ENCODE data around the gene MARCHF2. TPM values are rescaled to one million over a fixed set of nuclear protein-coding genes. Genes with fewer than 3 reads are reported as not detected.
"Not testable (repeated sequence)": the region's sequence is repeated elsewhere in the genome, so short reads cannot be mapped to it uniquely, and the experiment has no call there.

MARCHF2 gene
- total RNA-seq: 1 to 10 TPM; 6.4 to 9.5 (median 6.7) TPM

GRCh38 chr19:8412783-8413628, at the start of gene MARCHF2:
MARCHF2 (plus strand) TSS chr19:8413305; CDS start chr19:8421841, 8,536 bp downstream.
- H3K4me3 Mint-ChIP-seq: peak within 1 kb of the TSS; percentile 72
- H3K36me3 Mint-ChIP-seq (ENCODE audit: insufficient read depth): no peaks in the 10 kb centered on the region
- ATAC-seq: peak; percentile 100
- peak; percentile 95 for DNase-seq
- H3K9me3 Mint-ChIP-seq: no peaks in the 10 kb centered on the region
- no peaks in the 10 kb centered on the region for H3K27me3 Mint-ChIP-seq (ENCODE audit: low read depth)
- H3K4me1 Mint-ChIP-seq (ENCODE audit: low read depth): peaks cover 11% of the 10 kb centered on the region

DNA sequence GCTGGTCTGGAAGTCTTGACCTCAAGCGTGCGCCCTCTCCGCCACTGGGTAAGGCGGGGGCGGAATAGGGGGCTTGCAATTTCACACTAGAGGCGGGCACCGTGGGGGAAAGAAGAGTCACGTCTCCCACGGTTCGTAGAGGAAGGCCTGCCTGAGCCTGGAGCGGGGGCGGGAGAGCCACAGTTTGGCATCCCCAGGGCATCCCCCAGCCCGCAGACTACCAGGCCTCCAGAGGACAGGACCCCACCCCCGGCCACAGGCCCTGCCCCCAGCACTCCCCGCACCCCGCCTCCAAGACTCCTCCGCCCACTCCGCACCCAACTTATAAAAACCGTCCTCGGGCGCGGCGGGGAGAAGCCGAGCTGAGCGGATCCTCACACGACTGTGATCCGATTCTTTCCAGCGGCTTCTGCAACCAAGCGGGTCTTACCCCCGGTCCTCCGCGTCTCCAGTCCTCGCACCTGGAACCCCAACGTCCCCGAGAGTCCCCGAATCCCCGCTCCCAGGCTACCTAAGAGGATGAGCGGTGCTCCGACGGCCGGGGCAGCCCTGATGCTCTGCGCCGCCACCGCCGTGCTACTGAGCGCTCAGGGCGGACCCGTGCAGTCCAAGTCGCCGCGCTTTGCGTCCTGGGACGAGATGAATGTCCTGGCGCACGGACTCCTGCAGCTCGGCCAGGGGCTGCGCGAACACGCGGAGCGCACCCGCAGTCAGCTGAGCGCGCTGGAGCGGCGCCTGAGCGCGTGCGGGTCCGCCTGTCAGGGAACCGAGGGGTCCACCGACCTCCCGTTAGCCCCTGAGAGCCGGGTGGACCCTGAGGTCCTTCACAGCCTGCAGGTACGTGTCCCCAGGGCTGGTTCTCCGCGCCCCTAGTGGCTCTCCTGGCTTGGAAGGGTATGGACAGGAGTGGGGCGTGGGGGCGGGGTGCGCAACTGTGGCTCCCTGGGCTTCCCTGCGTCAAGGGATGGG, 49.0 kb upstream of the MARCHF2 start, which contains the start of gene ANGPTL4:
Gene ANGPTL4 (plus strand): TSS at position 353 of the 969 bp plus-strand sequence. CDS start 167 bp downstream, at position 520.
- Mint-ChIP-seq H3K4me3 (peak within 1 kb of the TSS; percentile 79), H3K27me3 (ENCODE audit: low read depth) (peaks cover 60% of the 10 kb centered on the region), H3K36me3 (ENCODE audit: insufficient read depth) (no peaks in the 10 kb centered on the region), H3K9me3 (no peaks in the 10 kb centered on the region), H3K4me1 (ENCODE audit: low read depth) (peaks cover 10% of the 10 kb centered on the region)
- peak; percentile 59 for DNase-seq
- ATAC-seq: peak; percentile 75 to 78

DNA sequence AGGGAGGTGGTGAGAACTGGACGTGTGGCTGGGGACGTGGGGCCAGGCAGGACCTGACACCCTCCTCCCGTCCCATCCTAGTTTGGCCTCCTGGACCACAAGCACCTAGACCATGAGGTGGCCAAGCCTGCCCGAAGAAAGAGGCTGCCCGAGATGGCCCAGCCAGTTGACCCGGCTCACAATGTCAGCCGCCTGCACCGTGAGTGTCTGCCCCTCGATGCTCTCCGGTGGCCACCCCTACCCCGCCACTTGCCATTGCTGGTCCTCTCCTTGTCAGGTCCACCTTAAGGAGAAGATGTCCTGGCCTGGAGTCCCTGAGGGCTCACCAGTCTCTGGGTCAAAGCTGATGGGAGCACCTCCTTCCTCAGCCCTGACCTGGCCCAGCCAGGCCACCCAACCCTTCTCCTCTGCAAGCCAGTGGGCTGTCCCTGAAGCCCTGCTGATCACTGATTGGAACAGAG, 47.0 kb upstream of the MARCHF2 start:
- peaks cover 58% of the 10 kb centered on the region for H3K27me3 Mint-ChIP-seq (ENCODE audit: low read depth)
- H3K4me1 Mint-ChIP-seq (ENCODE audit: low read depth): peaks cover 10% of the 10 kb centered on the region
- no peaks in the 10 kb centered on the region for H3K36me3 Mint-ChIP-seq (ENCODE audit: insufficient read depth)
- no peaks in the 10 kb centered on the region for H3K9me3 Mint-ChIP-seq
- no peak for DNase-seq
- ATAC-seq: no peak
- no peak overlapping the region for H3K4me3 Mint-ChIP-seq

GRCh38 chr19:8366961-8367326, 46.2 kb upstream of the MARCHF2 start:
- H3K36me3 Mint-ChIP-seq (ENCODE audit: insufficient read depth): no peaks in the 10 kb centered on the region
- peaks cover 10% of the 10 kb centered on the region for H3K4me1 Mint-ChIP-seq (ENCODE audit: low read depth)
- ATAC-seq (no peak), DNase-seq (no peak)
- H3K9me3 Mint-ChIP-seq: no peaks in the 10 kb centered on the region
- H3K4me3 Mint-ChIP-seq: no peak overlapping the region
- H3K27me3 Mint-ChIP-seq (ENCODE audit: low read depth): peaks cover 54% of the 10 kb centered on the region

- H3K27me3 Mint-ChIP-seq (ENCODE audit: low read depth): peaks cover 48% of the 10 kb centered on the region
- peaks cover 10% of the 10 kb centered on the region for H3K4me1 Mint-ChIP-seq (ENCODE audit: low read depth)
- DNase-seq: no peak
- ATAC-seq: no peak
- no peak overlapping the region for H3K4me3 Mint-ChIP-seq
- no peaks in the 10 kb centered on the region for H3K9me3 Mint-ChIP-seq
- no peaks in the 10 kb centered on the region for H3K36me3 Mint-ChIP-seq (ENCODE audit: insufficient read depth)
Measured at GRCh38 chr19:8367327-8368001, 45.6 kb upstream of the MARCHF2 start.

GRCh38 chr19:8370176-8371010, 42.7 kb upstream of the MARCHF2 start:
- Mint-ChIP-seq H3K4me1 (ENCODE audit: low read depth) (peaks cover 1% of the 10 kb centered on the region), H3K4me3 (no peak overlapping the region), H3K27me3 (ENCODE audit: low read depth) (peaks cover 31% of the 10 kb centered on the region), H3K9me3 (no peaks in the 10 kb centered on the region), H3K36me3 (ENCODE audit: insufficient read depth) (no peaks in the 10 kb centered on the region)
- no peak for DNase-seq
- no peak for ATAC-seq

- peaks cover under 1% of the 10 kb centered on the region for H3K36me3 Mint-ChIP-seq (ENCODE audit: insufficient read depth)
- H3K27me3 Mint-ChIP-seq (ENCODE audit: low read depth): peaks cover 24% of the 10 kb centered on the region
- DNase-seq (no peak), ATAC-seq (no peak)
- no peak overlapping the region for H3K4me3 Mint-ChIP-seq
- peaks cover 1% of the 10 kb centered on the region for H3K4me1 Mint-ChIP-seq (ENCODE audit: low read depth)
- no peaks in the 10 kb centered on the region for H3K9me3 Mint-ChIP-seq
Measured at GRCh38 chr19:8371011-8371804, 41.9 kb upstream of the MARCHF2 start.

DNA sequence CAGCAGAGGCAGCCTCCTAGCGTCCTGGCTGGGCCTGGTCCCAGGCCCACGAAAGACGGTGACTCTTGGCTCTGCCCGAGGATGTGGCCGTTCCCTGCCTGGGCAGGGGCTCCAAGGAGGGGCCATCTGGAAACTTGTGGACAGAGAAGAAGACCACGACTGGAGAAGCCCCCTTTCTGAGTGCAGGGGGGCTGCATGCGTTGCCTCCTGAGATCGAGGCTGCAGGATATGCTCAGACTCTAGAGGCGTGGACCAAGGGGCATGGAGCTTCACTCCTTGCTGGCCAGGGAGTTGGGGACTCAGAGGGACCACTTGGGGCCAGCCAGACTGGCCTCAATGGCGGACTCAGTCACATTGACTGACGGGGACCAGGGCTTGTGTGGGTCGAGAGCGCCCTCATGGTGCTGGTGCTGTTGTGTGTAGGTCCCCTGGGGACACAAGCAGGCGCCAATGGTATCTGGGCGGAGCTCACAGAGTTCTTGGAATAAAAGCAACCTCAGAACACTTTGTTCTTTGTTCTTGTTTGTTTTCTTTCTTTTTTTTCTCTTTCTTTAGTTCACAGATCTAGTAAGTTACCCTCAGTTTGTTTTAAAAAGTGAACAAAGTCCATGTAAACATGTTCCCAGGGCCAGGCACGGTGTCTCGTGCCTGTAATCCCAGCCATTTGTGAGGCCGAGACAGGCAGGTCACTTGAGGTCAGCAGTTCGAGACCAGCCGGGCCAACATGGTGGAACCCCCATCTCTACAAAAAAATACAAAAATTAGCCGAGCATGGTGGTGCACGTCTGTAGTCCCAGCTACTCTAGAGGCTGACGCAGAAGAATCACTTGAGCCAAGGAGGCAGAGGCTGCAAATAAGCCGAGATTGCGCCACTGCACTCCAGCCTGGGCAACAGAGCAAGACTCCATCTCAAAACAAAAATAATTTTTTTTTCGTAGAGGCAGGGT, 39.0 kb upstream of the MARCHF2 start:
- Mint-ChIP-seq H3K27me3 (ENCODE audit: low read depth) (no peaks in the 10 kb centered on the region), H3K4me3 (no peak overlapping the region), H3K36me3 (ENCODE audit: insufficient read depth) (peaks cover 6% of the 10 kb centered on the region), H3K9me3 (no peaks in the 10 kb centered on the region), H3K4me1 (ENCODE audit: low read depth) (peaks cover 6% of the 10 kb centered on the region)
- DNase-seq: no peak
- ATAC-seq: no peak

- not testable (repeated sequence) for ATAC-seq; H3K4me3 Mint-ChIP-seq; H3K36me3 Mint-ChIP-seq (ENCODE audit: insufficient read depth); H3K9me3 Mint-ChIP-seq; H3K27me3 Mint-ChIP-seq (ENCODE audit: low read depth); DNase-seq; H3K4me1 Mint-ChIP-seq (ENCODE audit: low read depth)
Measured at GRCh38 chr19:8375766-8376165, 37.3 kb upstream of the MARCHF2 start.

- not testable (repeated sequence) for ATAC-seq; DNase-seq; H3K4me1 Mint-ChIP-seq (ENCODE audit: low read depth); H3K36me3 Mint-ChIP-seq (ENCODE audit: insufficient read depth); H3K27me3 Mint-ChIP-seq (ENCODE audit: low read depth); H3K9me3 Mint-ChIP-seq; H3K4me3 Mint-ChIP-seq
Measured at GRCh38 chr19:8376373-8376974, 36.6 kb upstream of the MARCHF2 start.

DNA sequence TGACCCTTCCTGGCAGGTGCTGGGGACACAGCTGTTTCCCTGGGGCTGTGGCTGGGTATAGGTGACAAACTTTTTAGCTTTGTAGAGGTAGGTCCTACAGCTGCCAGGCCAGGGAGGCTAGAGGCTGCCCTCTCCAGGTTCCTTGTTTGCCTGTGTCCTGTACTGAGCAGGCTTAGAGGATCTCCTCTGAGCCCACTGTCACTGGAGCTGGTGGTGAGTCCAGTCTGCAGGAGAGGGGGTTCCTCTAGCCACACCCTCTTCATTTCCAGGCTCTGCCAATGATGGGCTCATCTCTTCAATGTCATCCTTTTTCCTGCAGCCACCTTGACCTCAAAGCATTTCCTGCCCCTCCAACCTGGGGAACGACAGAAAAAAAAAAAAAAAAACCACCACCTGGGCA, 35.5 kb upstream of the MARCHF2 start:
- ATAC-seq: no peak
- peaks cover 3% of the 10 kb centered on the region for H3K9me3 Mint-ChIP-seq
- H3K4me1 Mint-ChIP-seq (ENCODE audit: low read depth): peaks cover 6% of the 10 kb centered on the region

More for the DNA sequence above, 35.5 kb upstream of the MARCHF2 start:
- Mint-ChIP-seq H3K4me3 (no peak overlapping the region), H3K27me3 (ENCODE audit: low read depth) (no peaks in the 10 kb centered on the region), H3K36me3 (ENCODE audit: insufficient read depth) (peaks cover 6% of the 10 kb centered on the region)
- no peak for DNase-seq
